SU-DHL-6 (cell line): ENCODE data around the gene NTM.

Source experiments
- H2AFZ ChIP-seq: fragments of 200-600 bp; sonication (generic); 2 replicates; pipeline ENCODE4 v1.6.1; 2014; ENCODE audit warnings: low read depth, mild to moderate bottlenecking, moderate library complexity, mixed read lengths, antibody characterized with exemption, low read length; ENCODE audit not compliant: severe bottlenecking
- H3F3A ChIP-seq: fragments of 200-600 bp; shearing (Covaris generic); 2 replicates; pipeline ENCODE4 v1.6.0; 2016; ENCODE audit warnings: antibody characterized with exemption, mild to moderate bottlenecking; ENCODE audit not compliant: insufficient read depth
- H3K27ac ChIP-seq: fragments of 200-600 bp; sonication (generic); 2 replicates; pipeline ENCODE4 v1.5.1; 2016; ENCODE audit warnings: low read depth, mild to moderate bottlenecking, low read length, moderate library complexity, mixed read lengths
- H3K27me3 ChIP-seq: fragments of 200-600 bp; sonication (generic), shearing (Covaris generic); 2 replicates; pipeline ENCODE4 v1.6.0; 2014; ENCODE audit warnings: mild to moderate bottlenecking, low read length
- H3K36me3 ChIP-seq: fragments of 200-600 bp; sonication (generic); 2 replicates; pipeline ENCODE4 v1.6.1; 2014; ENCODE audit warnings: mild to moderate bottlenecking, low read length, mixed read lengths
- H3K4me2 ChIP-seq: fragments of 300-600, 200-600 bp; shearing (Covaris generic), sonication (generic); 2 replicates; pipeline ENCODE4 v1.6.0; 2014; ENCODE audit warnings: low read length, low read depth, mild to moderate bottlenecking; ENCODE audit not compliant: poor library complexity, severe bottlenecking
- H3K4me3 ChIP-seq: fragments of 200-600 bp; sonication (generic); 2 replicates; pipeline ENCODE4 v1.5.1; 2014; ENCODE audit warnings: antibody characterized with exemption, low read length, mild to moderate bottlenecking, mixed read lengths; ENCODE audit not compliant: insufficient read depth, poor library complexity, severe bottlenecking
- H3K79me2 ChIP-seq: fragments of 200-600 bp; sonication (generic); 2 replicates; pipeline ENCODE4 v1.6.1; 2014; ENCODE audit warnings: mild to moderate bottlenecking, low read length, moderate library complexity; ENCODE audit not compliant: insufficient read depth
- H3K9ac ChIP-seq: fragments of 200-600 bp; sonication (generic); 2 replicates; pipeline ENCODE4 v1.7.0; 2014; ENCODE audit warnings: mild to moderate bottlenecking, low read length
- H3K9me2 ChIP-seq: fragments of 200-600 bp; sonication (generic); replicated peaks from 2 replicates; pipeline ENCODE4 v1.6.1; 2014; ENCODE audit warnings: low read length; ENCODE audit not compliant: insufficient read depth
- H3K9me3 ChIP-seq: fragments of 200-600 bp; sonication (generic); 2 replicates; pipeline ENCODE4 v1.6.1; 2014; ENCODE audit warnings: low read length, mixed read lengths; ENCODE audit not compliant: insufficient read depth
- H4K20me1 ChIP-seq: fragments of 200-600 bp; sonication (generic); 2 replicates; pipeline ENCODE4 v1.6.1; 2014; ENCODE audit warnings: low read depth, mild to moderate bottlenecking, antibody characterized with exemption, low read length, moderate library complexity, mixed read lengths
- EZH2phosphoT487 ChIP-seq: fragments of 200-600 bp; sonication (generic), shearing (Covaris generic); conservative IDR thresholded peaks from 2 replicates; pipeline ENCODE4 v1.6.1; 2018; ENCODE audit warnings: mild to moderate bottlenecking, antibody characterized with exemption, low read length, moderate library complexity, mixed read lengths
- TF ChIP-seq, protein P1 (sequence below): fragments of 200-600 bp; sonication (generic); IDR thresholded peaks from one replicate; pipeline ENCODE4 v1.5.1; 2017; ENCODE audit warnings: antibody characterized with exemption, mild to moderate bottlenecking, low read length, moderate library complexity; ENCODE audit not compliant: insufficient read depth, poor library complexity, severe bottlenecking

NTM gene

GRCh38 chr11:131522851-131523250 lies 152.4 kb downstream of the NTM start:
- Histone ChIP-seq H3K27me3 (no peaks in the 10 kb centered on the region), H4K20me1 (no peaks in the 10 kb centered on the region), H3K4me2 (no peak overlapping the region), H3K4me3 (no peak overlapping the region), H3K9me2 (no peaks in the 10 kb centered on the region), H3K9ac (no peak overlapping the region), H3K27ac (no peak overlapping the region), H3K9me3 (no peaks in the 10 kb centered on the region), H3F3A (no peaks in the 10 kb centered on the region), H3K36me3 (no peaks in the 10 kb centered on the region), H2AFZ (no peak overlapping the region), H3K79me2 (no peaks in the 10 kb centered on the region)
- TF ChIP-seq, protein P1, sequence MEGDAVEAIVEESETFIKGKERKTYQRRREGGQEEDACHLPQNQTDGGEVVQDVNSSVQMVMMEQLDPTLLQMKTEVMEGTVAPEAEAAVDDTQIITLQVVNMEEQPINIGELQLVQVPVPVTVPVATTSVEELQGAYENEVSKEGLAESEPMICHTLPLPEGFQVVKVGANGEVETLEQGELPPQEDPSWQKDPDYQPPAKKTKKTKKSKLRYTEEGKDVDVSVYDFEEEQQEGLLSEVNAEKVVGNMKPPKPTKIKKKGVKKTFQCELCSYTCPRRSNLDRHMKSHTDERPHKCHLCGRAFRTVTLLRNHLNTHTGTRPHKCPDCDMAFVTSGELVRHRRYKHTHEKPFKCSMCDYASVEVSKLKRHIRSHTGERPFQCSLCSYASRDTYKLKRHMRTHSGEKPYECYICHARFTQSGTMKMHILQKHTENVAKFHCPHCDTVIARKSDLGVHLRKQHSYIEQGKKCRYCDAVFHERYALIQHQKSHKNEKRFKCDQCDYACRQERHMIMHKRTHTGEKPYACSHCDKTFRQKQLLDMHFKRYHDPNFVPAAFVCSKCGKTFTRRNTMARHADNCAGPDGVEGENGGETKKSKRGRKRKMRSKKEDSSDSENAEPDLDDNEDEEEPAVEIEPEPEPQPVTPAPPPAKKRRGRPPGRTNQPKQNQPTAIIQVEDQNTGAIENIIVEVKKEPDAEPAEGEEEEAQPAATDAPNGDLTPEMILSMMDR = no peak
- TF ChIP-seq EZH2phosphoT487 = no peak

DNA sequence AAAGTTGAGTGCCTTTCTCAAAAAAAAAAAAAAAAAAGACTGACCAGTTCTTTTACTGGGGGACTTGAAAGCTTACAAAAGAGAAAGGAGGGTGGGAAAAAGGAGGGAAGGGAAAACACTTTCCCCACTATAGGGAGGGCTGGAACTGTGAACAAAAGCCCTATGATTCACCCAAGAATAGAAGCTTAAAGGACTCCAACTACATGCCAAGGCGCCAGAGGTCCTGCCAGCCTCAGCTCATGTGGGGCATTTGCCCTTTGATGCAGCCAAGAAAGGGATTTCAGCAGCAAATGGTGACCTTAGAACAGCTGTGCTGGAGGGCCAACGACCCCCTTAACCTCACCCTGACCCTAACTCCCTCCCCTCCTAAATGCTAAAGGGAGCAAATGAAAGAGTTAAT lies 160.0 kb downstream of the NTM start:
- no peak for TF ChIP-seq EZH2phosphoT487
- TF ChIP-seq, protein P1 = no peak
- no peaks in the 10 kb centered on the region for H3K27me3 ChIP-seq
- H4K20me1 ChIP-seq = no peaks in the 10 kb centered on the region
- H3K9me3 ChIP-seq = no peaks in the 10 kb centered on the region
- no peaks in the 10 kb centered on the region for H3K9me2 ChIP-seq
- no peaks in the 10 kb centered on the region for H3K36me3 ChIP-seq
- no peak overlapping the region for H3K27ac ChIP-seq
- H3K4me3 ChIP-seq = no peak overlapping the region
- H3K9ac ChIP-seq = no peak overlapping the region
- H3K79me2 ChIP-seq = no peaks in the 10 kb centered on the region
- H3K4me2 ChIP-seq = no peak overlapping the region
- no peaks in the 10 kb centered on the region for H3F3A ChIP-seq
- no peak overlapping the region for H2AFZ ChIP-seq

DNA sequence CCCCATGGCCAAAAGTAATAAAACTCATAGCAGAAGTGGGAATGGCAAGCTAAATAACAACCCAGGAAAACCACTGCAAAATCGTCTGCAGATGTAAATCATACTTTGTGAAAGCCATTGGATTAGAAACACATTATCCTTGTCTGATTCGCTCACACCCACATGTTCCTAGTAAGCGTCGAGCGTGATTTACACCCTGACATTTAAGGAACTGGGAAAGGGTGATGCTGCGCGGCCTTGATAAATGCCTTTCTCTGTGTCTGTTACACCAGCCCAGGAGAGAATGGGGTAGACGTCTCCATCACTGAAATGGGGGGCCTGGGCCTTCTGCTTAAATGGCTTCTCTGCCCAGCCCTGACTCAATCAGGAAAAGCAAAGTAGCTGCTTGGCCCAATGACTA lies 162.7 kb downstream of the NTM start:
- no peaks in the 10 kb centered on the region for H3K27me3 ChIP-seq
- no peaks in the 10 kb centered on the region for H4K20me1 ChIP-seq
- no peak overlapping the region for H3K27ac ChIP-seq
- no peak overlapping the region for H2AFZ ChIP-seq
- no peak for TF ChIP-seq EZH2phosphoT487
- TF ChIP-seq, protein P1 = no peak
- no peaks in the 10 kb centered on the region for H3F3A ChIP-seq
- H3K4me2 ChIP-seq = no peak overlapping the region
- H3K79me2 ChIP-seq = no peaks in the 10 kb centered on the region
- no peaks in the 10 kb centered on the region for H3K9me2 ChIP-seq
- H3K9ac ChIP-seq = no peak overlapping the region
- H3K36me3 ChIP-seq = no peaks in the 10 kb centered on the region
- no peak overlapping the region for H3K4me3 ChIP-seq
- H3K9me3 ChIP-seq = no peaks in the 10 kb centered on the region

- Histone ChIP-seq H3K4me2 (no peak overlapping the region), H3K27me3 (no peaks in the 10 kb centered on the region), H3K4me3 (no peak overlapping the region), H3K9me2 (no peaks in the 10 kb centered on the region), H3K79me2 (no peaks in the 10 kb centered on the region), H2AFZ (no peak overlapping the region), H3F3A (no peaks in the 10 kb centered on the region), H3K9me3 (no peaks in the 10 kb centered on the region), H4K20me1 (no peaks in the 10 kb centered on the region), H3K27ac (no peak overlapping the region), H3K9ac (no peak overlapping the region), H3K36me3 (no peaks in the 10 kb centered on the region)
- TF ChIP-seq, protein P1 = no peak
- no peak for TF ChIP-seq EZH2phosphoT487
These were observed 163.6 kb downstream of the NTM start for GRCh38 chr11:131533998-131534397.
